ENCODE results near the gene SHKBP1. TPM values are rescaled to one million over a fixed set of nuclear protein-coding genes. Genes with fewer than 3 reads are reported as not detected.

SHKBP1 gene
- total and polyA plus RNA-seq, 9 of the 15 experiments (the other 6 are each of a cell fraction or from before 2014, with no cell fraction given), result 1.2 to 58.1 (median 22.3) TPM

DNA sequence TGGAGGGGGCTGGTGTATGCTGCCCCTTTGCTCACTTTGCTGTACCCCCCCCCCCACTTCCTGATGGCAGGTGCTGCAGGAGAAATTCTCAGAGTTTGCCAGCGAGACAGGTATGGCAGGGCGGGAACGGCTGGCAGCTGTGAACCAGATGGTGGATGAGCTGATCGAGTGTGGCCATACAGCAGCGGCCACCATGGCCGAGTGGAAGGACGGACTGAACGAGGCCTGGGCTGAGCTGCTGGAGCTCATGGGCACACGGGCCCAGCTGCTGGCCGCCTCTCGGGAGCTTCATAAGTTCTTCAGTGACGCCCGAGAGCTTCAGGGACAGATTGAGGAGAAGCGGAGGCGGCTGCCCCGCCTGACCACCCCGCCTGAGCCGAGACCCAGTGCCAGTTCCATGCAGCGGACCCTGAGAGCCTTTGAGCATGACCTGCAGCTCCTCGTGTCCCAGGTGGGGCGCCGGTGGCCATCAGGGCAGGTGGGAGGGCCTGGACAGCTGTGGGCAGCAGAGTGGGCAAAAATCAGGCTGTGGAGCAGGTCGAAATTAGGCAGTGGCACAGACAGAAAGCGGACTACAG is 19.6 kb upstream of the SHKBP1 start:
- Histone ChIP-seq H3K9me1 (ENCODE audit: control insufficient read depth, insufficient read depth, low read length) (no peaks in the 10 kb centered on the region), H3K27me3 (ENCODE audit: control insufficient read depth in 2 of 2, insufficient read depth in 2 of 2, low read length in 2 of 2) (peaks cover 12 to 54% of the 10 kb centered on the region in 2 experiments), H3K36me3 (ENCODE audit: control insufficient read depth, insufficient read depth, low read length) (no peaks in the 10 kb centered on the region), H3K79me2 (ENCODE audit: control insufficient read depth, insufficient read depth, low read length) (no peaks in the 10 kb centered on the region), H3K9ac (ENCODE audit: insufficient read depth in 1 of 2, low read depth in 2 of 2, low read length in 2 of 2) (peak overlapping the region in 1 of 2 experiments; percentile 64; a peak in 2 of 4 replicates), H3K4me2 (ENCODE audit: insufficient read depth, low read length) (no peak overlapping the region), H3K27ac (ENCODE audit: extremely low read depth, low read depth, low read length) (no peak overlapping the region), H3K9me3 (replicated peaks; ENCODE audit: control insufficient read depth, insufficient read depth, low read depth, low read length) (no peaks in the 10 kb centered on the region), H2AFZ (ENCODE audit: low read depth, low read length) (no peak overlapping the region), H3K4me1 (replicated peaks in 1 of 2; ENCODE audit: control insufficient read depth in 2 of 2, insufficient read depth in 2 of 2, low read length in 2 of 2) (peaks cover 0 to 26% of the 10 kb centered on the region in 2 experiments; a peak in 2 of 5 replicates), H3K4me3 (no peak overlapping the region), H4K20me1 (replicated peaks; ENCODE audit: control insufficient read depth, insufficient read depth, low read length) (no peaks in the 10 kb centered on the region)
- no peak for DNase-seq (ENCODE audit: extremely low read depth in 1 of 4, low spot score in 3 of 4)
- no peak for TF ChIP-seq SAFB (IDR thresholded peaks at IDR 0.05; ENCODE audit: borderline replicate concordance, low read depth, low read length)
- TF ChIP-seq, protein P1, sequence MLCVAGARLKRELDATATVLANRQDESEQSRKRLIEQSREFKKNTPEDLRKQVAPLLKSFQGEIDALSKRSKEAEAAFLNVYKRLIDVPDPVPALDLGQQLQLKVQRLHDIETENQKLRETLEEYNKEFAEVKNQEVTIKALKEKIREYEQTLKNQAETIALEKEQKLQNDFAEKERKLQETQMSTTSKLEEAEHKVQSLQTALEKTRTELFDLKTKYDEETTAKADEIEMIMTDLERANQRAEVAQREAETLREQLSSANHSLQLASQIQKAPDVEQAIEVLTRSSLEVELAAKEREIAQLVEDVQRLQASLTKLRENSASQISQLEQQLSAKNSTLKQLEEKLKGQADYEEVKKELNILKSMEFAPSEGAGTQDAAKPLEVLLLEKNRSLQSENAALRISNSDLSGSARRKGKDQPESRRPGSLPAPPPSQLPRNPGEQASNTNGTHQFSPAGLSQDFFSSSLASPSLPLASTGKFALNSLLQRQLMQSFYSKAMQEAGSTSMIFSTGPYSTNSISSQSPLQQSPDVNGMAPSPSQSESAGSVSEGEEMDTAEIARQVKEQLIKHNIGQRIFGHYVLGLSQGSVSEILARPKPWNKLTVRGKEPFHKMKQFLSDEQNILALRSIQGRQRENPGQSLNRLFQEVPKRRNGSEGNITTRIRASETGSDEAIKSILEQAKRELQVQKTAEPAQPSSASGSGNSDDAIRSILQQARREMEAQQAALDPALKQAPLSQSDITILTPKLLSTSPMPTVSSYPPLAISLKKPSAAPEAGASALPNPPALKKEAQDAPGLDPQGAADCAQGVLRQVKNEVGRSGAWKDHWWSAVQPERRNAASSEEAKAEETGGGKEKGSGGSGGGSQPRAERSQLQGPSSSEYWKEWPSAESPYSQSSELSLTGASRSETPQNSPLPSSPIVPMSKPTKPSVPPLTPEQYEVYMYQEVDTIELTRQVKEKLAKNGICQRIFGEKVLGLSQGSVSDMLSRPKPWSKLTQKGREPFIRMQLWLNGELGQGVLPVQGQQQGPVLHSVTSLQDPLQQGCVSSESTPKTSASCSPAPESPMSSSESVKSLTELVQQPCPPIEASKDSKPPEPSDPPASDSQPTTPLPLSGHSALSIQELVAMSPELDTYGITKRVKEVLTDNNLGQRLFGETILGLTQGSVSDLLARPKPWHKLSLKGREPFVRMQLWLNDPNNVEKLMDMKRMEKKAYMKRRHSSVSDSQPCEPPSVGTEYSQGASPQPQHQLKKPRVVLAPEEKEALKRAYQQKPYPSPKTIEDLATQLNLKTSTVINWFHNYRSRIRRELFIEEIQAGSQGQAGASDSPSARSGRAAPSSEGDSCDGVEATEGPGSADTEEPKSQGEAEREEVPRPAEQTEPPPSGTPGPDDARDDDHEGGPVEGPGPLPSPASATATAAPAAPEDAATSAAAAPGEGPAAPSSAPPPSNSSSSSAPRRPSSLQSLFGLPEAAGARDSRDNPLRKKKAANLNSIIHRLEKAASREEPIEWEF (CRISPR knock-in tag; IDR thresholded peaks at IDR 0.05), result no peak
- TF ChIP-seq TCFL5 (CRISPR knock-in tag; conservative IDR thresholded peaks at IDR 0.05), result no peak
- TF ChIP-seq ZNF224 (CRISPR knock-in tag; IDR thresholded peaks at IDR 0.05), result no peak
- no peak for TF ChIP-seq NR2C1 (IDR thresholded peaks at IDR 0.05)
- TF ChIP-seq NR2C1 (tag; IDR thresholded peaks at IDR 0.05), result no peak
- no peak for TF ChIP-seq ZNF431 (CRISPR knock-in tag; IDR thresholded peaks at IDR 0.05)
- TF ChIP-seq SPI1 (IDR thresholded peaks at IDR 0.05; ENCODE audit: borderline replicate concordance, low read depth, low read length), result no peak
- no peak for TF ChIP-seq SAP30 (IDR thresholded peaks at IDR 0.05; ENCODE audit: borderline replicate concordance, insufficient read depth, low read depth, low read length, poor library complexity, severe bottlenecking)
- ATAC-seq, result no peak
- CTCF ChIA-PET (ENCODE audit: low intra/inter-chr PET ratio), result no interaction called here
- POLR2A ChIA-PET, result interaction anchor here (0.6 to 1.5 kb wide), 2 partner anchors 10 to 896 kb away, joined by 3 to 7 read pairs; no protein-coding TSS in a partner anchor
- in situ Hi-C loops (cut with MboI) (no loop called here), intact Hi-C loops (cut with micrococcal nuclease) (no loop called here)
- FAIRE-seq, result no peak
- WGBS (ENCODE audit: insufficient coverage, low coverage, missing lambda C conversion rate), result 30% methylated on average over 17 of the region's 24 CpGs
- no TSS peak for BruUV-seq (replicated peaks)

All from K562 (cell line).